Lower leg skin (tissue), 4 donors: ENCODE measurements around the gene ATP9A. TPM values are rescaled to one million over a fixed set of nuclear protein-coding genes. Genes with fewer than 3 reads are reported as not detected.

Source experiments
- DNase-seq, 2 donors: peaks; one replicate each; pipeline ENCODE4 v3.0.0-alpha.2; 2019; ENCODE audit warnings: low spot score in 2 of 2
- H3K4me3 ChIP-seq: fragments of 200-600 bp; sonication (generic); 2 replicates; pipeline ENCODE4 v1.5.1; 2017; ENCODE audit warnings: mild to moderate bottlenecking, low read depth; ENCODE audit not compliant: poor library complexity, severe bottlenecking
- POLR2A ChIP-seq, 2 donors: fragments of 450-650 bp; IDR thresholded peaks; one replicate each; pipeline ENCODE4 v1.6.1; 2016 to 2017; ENCODE audit warnings: antibody characterized with exemption in 2 of 2, mild to moderate bottlenecking in 1 of 2, moderate library complexity in 1 of 2
- WGBS, 2 donors: methylation state at CpG; one replicate each; pipeline ENCODE4 v1.1.5; 2018; 5-methylcytosine and 5-hydroxymethylcytosine counted together
- intact Hi-C: fragments of 100-400 bp; cut with DNase I; formaldehyde crosslinking; loops from one replicate; pipeline ENCODE4 v1.15.0; 2023; ENCODE audit warnings: low total_unique reads
- total RNA-seq, 4 donors: library from RNA; depleted of rRNA; stranded (reverse); fragments of >200 nt; gene quantifications; one replicate each; pipeline ENCODE4 v1.1.0, GENCODE V29; 2016
- TF ChIP-seq, protein P1 (sequence below), 3 donors: fragments of 450-650 bp; IDR thresholded peaks; one replicate each; pipeline ENCODE4 v1.5.1; 2016; ENCODE audit warnings: antibody characterized with exemption in 3 of 3, mild to moderate bottlenecking in 3 of 3, moderate library complexity in 2 of 3

Gene ATP9A
- total RNA-seq, 4 donors from 2014 or later, result 14.1 to 23.6 (median 16.1) TPM

DNA sequence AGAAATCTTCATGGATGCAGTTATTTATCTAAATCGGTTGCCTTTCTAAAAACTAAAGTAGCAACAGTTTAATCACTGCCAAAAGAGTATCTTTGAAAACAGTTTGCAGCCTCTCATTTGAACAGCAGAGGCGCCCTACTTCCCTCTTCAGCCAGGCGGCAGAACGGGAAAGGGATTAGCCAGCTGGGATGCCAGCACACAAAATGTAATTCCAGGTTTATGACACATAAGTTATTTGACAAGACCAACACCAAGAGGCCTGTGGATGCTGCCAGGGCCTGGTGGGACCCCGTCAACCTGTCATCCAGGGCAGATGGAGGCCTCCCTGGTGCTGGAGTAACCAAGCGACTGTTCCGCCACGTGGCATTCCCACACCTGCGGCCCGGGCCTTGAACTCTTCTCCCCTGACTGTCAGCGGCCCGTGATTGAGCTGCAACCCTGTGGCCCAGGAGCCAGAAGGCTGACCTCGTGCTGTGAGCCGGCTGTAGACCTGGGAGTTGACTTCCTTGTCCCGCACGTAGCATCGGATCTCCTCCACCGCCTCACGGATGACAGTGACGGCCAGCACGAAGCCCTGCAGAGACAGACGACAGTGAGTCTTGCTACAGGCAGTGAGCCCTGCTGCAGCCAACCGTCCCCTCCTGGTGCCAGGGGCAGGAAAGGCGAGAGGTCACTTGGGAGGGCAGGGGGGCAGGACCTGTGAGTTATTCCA, 55.5 kb downstream of the ATP9A start:
- 86% methylated on average over 20 to 24 of the region's 24 CpGs for WGBS, 2 donors
- no peak for TF ChIP-seq POLR2A (IDR thresholded peaks at IDR 0.05)
- TF ChIP-seq, protein P1, sequence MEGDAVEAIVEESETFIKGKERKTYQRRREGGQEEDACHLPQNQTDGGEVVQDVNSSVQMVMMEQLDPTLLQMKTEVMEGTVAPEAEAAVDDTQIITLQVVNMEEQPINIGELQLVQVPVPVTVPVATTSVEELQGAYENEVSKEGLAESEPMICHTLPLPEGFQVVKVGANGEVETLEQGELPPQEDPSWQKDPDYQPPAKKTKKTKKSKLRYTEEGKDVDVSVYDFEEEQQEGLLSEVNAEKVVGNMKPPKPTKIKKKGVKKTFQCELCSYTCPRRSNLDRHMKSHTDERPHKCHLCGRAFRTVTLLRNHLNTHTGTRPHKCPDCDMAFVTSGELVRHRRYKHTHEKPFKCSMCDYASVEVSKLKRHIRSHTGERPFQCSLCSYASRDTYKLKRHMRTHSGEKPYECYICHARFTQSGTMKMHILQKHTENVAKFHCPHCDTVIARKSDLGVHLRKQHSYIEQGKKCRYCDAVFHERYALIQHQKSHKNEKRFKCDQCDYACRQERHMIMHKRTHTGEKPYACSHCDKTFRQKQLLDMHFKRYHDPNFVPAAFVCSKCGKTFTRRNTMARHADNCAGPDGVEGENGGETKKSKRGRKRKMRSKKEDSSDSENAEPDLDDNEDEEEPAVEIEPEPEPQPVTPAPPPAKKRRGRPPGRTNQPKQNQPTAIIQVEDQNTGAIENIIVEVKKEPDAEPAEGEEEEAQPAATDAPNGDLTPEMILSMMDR (IDR thresholded peaks at IDR 0.05), result no peak
- no peak for DNase-seq
- no peak overlapping the region for H3K4me3 ChIP-seq
- intact Hi-C loops, result no loop called here

DNA sequence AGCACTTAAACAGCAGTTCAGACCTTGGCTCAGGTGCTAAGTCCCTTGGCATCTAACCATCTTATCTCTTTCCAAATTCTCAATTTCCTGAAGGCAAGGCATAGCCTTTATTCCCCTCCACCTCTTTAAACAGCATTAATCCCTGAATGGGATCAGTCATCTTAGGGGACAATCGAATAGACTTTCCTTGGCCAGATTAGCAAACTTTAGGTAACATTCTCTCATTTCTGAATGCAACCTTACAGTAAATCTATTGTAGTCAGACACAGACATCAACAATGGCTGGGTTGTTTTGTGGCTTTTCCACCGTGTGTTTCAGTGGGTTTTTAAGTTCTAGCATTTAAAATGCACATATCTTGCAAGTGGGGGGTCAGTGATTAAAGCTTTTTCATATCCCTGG, 56.8 kb downstream of the ATP9A start:
- intact Hi-C loops, result no loop called here
- DNase-seq, result no peak
- H3K4me3 ChIP-seq, result no peak overlapping the region
- TF ChIP-seq, protein P1 (IDR thresholded peaks at IDR 0.05), result no peak
- no peak for TF ChIP-seq POLR2A (IDR thresholded peaks at IDR 0.05)
- WGBS, 2 donors, result 77 to 92% methylated on average over 2 of the region's 2 CpGs

DNA sequence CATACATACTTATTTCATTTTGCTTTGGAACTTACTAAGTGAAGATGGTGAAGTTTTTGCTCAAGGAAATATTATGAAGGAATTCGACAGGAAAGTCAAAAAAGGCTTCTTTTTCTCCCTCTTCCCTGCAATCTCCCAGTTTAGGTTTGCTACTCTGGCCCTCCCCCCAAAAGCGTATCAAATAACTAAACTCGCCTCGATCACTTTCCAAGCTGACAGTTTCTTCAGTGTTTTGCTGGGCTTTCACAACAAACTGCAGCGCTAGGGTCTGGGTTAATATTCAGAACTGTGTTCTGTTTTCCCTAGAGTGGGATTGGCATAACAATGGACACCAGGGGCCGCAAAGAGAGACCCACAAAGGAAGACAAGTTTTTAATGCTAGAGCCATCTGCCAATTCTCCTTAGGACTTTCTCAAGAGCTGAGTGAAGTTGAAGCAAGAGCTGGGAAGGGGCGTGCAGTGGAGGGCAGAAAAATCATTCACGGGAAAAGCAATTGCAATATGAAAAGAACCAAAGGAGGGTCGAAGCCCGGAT, 57.8 kb downstream of the ATP9A start:
- TF ChIP-seq, protein P1 (IDR thresholded peaks at IDR 0.05), result no peak
- TF ChIP-seq POLR2A (IDR thresholded peaks at IDR 0.05), result no peak
- WGBS, 2 donors, result 72 to 76% methylated on average over 10 of the region's 10 CpGs
- no peak overlapping the region for H3K4me3 ChIP-seq
- DNase-seq, result no peak
- intact Hi-C loops, result no loop called here

DNA sequence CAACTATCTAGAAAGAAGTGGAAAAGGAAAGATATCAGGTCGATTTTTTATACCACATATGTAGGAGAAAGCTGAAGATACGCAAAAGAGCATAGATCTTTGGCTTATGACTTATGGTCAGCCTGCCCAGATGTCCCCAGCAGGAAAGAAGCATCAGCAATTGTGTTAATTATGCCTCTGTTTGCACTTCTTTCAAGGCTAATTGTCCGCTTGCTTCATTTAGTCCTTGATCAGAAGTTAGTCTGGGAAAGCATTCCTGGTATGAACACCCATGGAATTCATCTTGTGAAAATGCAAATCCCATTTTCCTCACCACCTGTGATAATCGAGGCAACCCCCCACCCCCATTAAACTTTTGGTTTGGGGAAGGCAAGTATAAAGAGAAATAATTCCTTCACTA, 62.8 kb downstream of the ATP9A start:
- no peak overlapping the region for H3K4me3 ChIP-seq
- TF ChIP-seq, protein P1 (IDR thresholded peaks at IDR 0.05), result no peak
- no peak for TF ChIP-seq POLR2A (IDR thresholded peaks at IDR 0.05)
- intact Hi-C loops, result no loop called here
- 69 to 70% methylated on average over 4 of the region's 4 CpGs for WGBS, 2 donors
- DNase-seq, result no peak

DNA sequence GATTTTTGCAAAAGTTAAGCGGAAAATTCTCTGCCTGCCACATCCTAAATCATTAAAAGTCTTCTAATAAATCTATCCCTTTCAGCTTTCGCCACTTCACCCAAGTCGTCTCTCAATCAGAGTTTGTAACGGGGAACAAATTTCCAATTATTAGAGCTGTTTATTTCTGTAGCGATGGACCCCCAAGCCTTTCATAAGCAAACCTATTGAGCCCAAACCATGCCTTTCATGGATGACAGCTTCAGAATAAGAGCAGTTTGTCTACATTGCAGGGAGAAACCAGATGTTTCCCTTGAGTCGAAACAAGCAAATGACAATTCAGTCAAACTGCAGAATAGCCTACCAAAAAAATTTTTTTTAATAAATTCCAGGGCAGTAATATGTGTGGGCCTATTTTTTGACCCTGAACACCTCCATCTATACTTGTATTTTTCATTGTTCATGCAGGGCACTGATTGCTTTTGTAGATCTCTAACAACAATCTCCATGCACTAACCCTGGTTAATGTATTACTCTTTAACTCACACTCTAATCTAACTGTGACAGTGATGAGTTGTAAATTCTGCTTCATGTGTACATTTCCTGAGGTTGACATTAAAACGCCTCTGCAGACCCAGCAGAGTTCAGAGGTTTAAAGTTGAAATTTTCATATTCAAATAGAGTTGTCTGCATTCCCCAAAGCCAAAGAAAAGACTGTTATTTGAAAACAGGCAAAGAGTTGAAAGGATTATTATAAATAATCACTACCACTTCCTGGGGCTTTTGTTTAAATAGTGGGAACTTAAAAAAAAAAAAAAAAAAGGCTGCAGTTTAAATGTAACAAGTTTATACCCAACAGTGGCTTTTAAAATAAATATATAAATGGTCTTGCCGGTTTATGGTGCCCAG, 64.5 kb downstream of the ATP9A start:
- no peak for TF ChIP-seq POLR2A (IDR thresholded peaks at IDR 0.05)
- TF ChIP-seq, protein P1 (IDR thresholded peaks at IDR 0.05), result no peak
- intact Hi-C loops, result no loop called here
- no peak overlapping the region for H3K4me3 ChIP-seq
- 90 to 91% methylated on average over 8 of the region's 8 CpGs for WGBS, 2 donors
- no peak for DNase-seq
